Smooth muscle cell (in vitro differentiated cells): ENCODE data around the gene TP63. TPM values are rescaled to one million over a fixed set of nuclear protein-coding genes. Genes with fewer than 3 reads are reported as not detected.

ENCODE experiments used
- DNase-seq: peaks from one replicate; lab custom pipeline; 2025; ENCODE audit not compliant: unreplicated experiment; lab: John Stamatoyannopoulos, UW
- H2AFZ ChIP-seq: fragments of 200-600 bp; sonication (generic); 2 replicates; pipeline ENCODE4 v1.6.0; 2016; ENCODE audit warnings: antibody characterized with exemption, low read depth, mild to moderate bottlenecking
- H3F3A ChIP-seq: fragments of 200-600 bp; sonication (generic); 2 replicates; pipeline ENCODE4 v1.6.0; 2017; ENCODE audit warnings: antibody characterized with exemption, low read depth
- H3K27ac ChIP-seq: fragments of 200-600 bp; sonication (generic); 2 replicates; pipeline ENCODE4 v1.5.1; 2016; ENCODE audit warnings: low read depth, mild to moderate bottlenecking
- H3K27me3 ChIP-seq: fragments of 200-600 bp; sonication (generic); 2 replicates; pipeline ENCODE4 v1.6.1; 2016; ENCODE audit warnings: low read depth, mild to moderate bottlenecking
- H3K36me3 ChIP-seq: fragments of 200-600 bp; sonication (generic); 2 replicates; pipeline ENCODE4 v1.5.1; 2016; ENCODE audit warnings: low read depth
- H3K4me1 ChIP-seq: fragments of 200-600 bp; sonication (generic); 2 replicates; pipeline ENCODE4 v1.5.1; 2016; ENCODE audit warnings: low read depth
- H3K4me2 ChIP-seq: fragments of 200-600 bp; sonication (generic); 2 replicates; pipeline ENCODE4 v1.6.0; 2016; ENCODE audit warnings: mild to moderate bottlenecking
- H3K4me3 ChIP-seq: fragments of 200-600 bp; sonication (generic); 2 replicates; pipeline ENCODE4 v1.5.1; 2016; ENCODE audit warnings: mild to moderate bottlenecking
- H3K79me2 ChIP-seq: fragments of 200-600 bp; sonication (generic); 2 replicates; pipeline ENCODE4 v1.6.0; 2016; ENCODE audit warnings: low read depth, mild to moderate bottlenecking
- H3K9ac ChIP-seq: fragments of 200-600 bp; sonication (generic); 2 replicates; pipeline ENCODE4 v1.6.0; 2016; ENCODE audit warnings: low read depth
- H3K9me3 ChIP-seq: fragments of 200-600 bp; sonication (generic); replicated peaks from 2 replicates; pipeline ENCODE4 v1.5.1; 2016; ENCODE audit warnings: low read depth
- H4K20me1 ChIP-seq: fragments of 200-600 bp; sonication (generic); 2 replicates; pipeline ENCODE4 v1.6.0; 2016; ENCODE audit warnings: low read depth
- CTCF ChIP-seq: fragments of 200-600 bp; sonication (generic); IDR thresholded peaks from 2 replicates; pipeline ENCODE4 v1.5.1; 2017; ENCODE audit warnings: borderline replicate concordance, mild to moderate bottlenecking, antibody characterized with exemption; ENCODE audit not compliant: insufficient read depth, poor library complexity, severe bottlenecking
- WGBS: methylation state at CpG from one replicate; pipeline ENCODE4 v1.1.7; 2016; ENCODE audit warnings: low lambda C conversion rate; 5-methylcytosine and 5-hydroxymethylcytosine counted together
- polyA plus RNA-seq: library from polyadenylated mRNA; unstranded; fragments of >200 nt; fragmentation: Nextera tagmentation; extraction: Ambion mirVana; gene quantifications from 2 replicates; pipeline ENCODE4 v1.2.1, GENCODE V29; 2016
- total RNA-seq: library from RNA; depleted of rRNA; stranded (reverse); fragments of >200 nt; gene quantifications from 2 replicates; pipeline ENCODE4 v1.2.3, GENCODE V29; 2014

Gene TP63
- total and polyA plus RNA-seq, 2 experiments from 2014 or later, result 1.9 to 27.1 TPM

- WGBS, result 62% methylated on average over 2 of the region's 2 CpGs
- Histone ChIP-seq H3F3A (no peaks in the 10 kb centered on the region), H3K4me3 (no peak overlapping the region), H3K4me2 (no peak overlapping the region), H3K27me3 (no peaks in the 10 kb centered on the region), H3K9ac (no peak overlapping the region), H3K36me3 (no peaks in the 10 kb centered on the region), H4K20me1 (no peaks in the 10 kb centered on the region), H3K9me3 (no peaks in the 10 kb centered on the region), H3K4me1 (no peaks in the 10 kb centered on the region), H3K79me2 (no peaks in the 10 kb centered on the region), H3K27ac (no peak overlapping the region), H2AFZ (no peak overlapping the region)
- no peak for DNase-seq
- no peak for TF ChIP-seq CTCF
Observed at GRCh38 chr3:189754356-189754755, 123.2 kb downstream of the TP63 start.

- Histone ChIP-seq H3K9me3 (no peaks in the 10 kb centered on the region), H3K9ac (no peak overlapping the region), H4K20me1 (no peaks in the 10 kb centered on the region), H3K36me3 (no peaks in the 10 kb centered on the region), H3K4me3 (no peak overlapping the region), H3K27ac (no peak overlapping the region), H2AFZ (no peak overlapping the region), H3K4me2 (no peak overlapping the region), H3F3A (no peaks in the 10 kb centered on the region), H3K27me3 (no peaks in the 10 kb centered on the region), H3K79me2 (no peaks in the 10 kb centered on the region), H3K4me1 (no peaks in the 10 kb centered on the region)
- no peak for DNase-seq
- no peak for TF ChIP-seq CTCF
Observed at GRCh38 chr3:189756582-189757078, 125.4 kb downstream of the TP63 start.

GRCh38 chr3:189758186-189758585 is 127.0 kb downstream of the TP63 start:
- no peak for DNase-seq
- no peak overlapping the region for H2AFZ ChIP-seq
- no peaks in the 10 kb centered on the region for H3K36me3 ChIP-seq
- H3K4me1 ChIP-seq, result no peaks in the 10 kb centered on the region
- 97% methylated on average over 6 of the region's 6 CpGs for WGBS
- no peak overlapping the region for H3K9ac ChIP-seq
- no peaks in the 10 kb centered on the region for H4K20me1 ChIP-seq
- no peaks in the 10 kb centered on the region for H3K9me3 ChIP-seq
- H3K27me3 ChIP-seq, result no peaks in the 10 kb centered on the region
- H3K4me3 ChIP-seq, result no peak overlapping the region
- H3K27ac ChIP-seq, result no peak overlapping the region
- H3K4me2 ChIP-seq, result no peak overlapping the region
- TF ChIP-seq CTCF, result no peak
- no peaks in the 10 kb centered on the region for H3K79me2 ChIP-seq
- H3F3A ChIP-seq, result no peaks in the 10 kb centered on the region

- H3K4me2 ChIP-seq, result peak overlapping the region; percentile 1
- no peak for DNase-seq
- WGBS, result 34% methylated on average over 2 of the region's 2 CpGs
- no peak overlapping the region for H3K4me3 ChIP-seq
- no peaks in the 10 kb centered on the region for H3K36me3 ChIP-seq
- no peaks in the 10 kb centered on the region for H3K27me3 ChIP-seq
- H3K4me1 ChIP-seq, result peaks cover 11% of the 10 kb centered on the region
- no peaks in the 10 kb centered on the region for H4K20me1 ChIP-seq
- H3F3A ChIP-seq, result peaks cover under 1% of the 10 kb centered on the region
- no peak for TF ChIP-seq CTCF
- H3K9me3 ChIP-seq, result no peaks in the 10 kb centered on the region
- H3K79me2 ChIP-seq, result no peaks in the 10 kb centered on the region
- peak overlapping the region; percentile 12 for H2AFZ ChIP-seq
- no peak overlapping the region for H3K9ac ChIP-seq
- H3K27ac ChIP-seq, result peak overlapping the region; percentile 4
Observed at GRCh38 chr3:189766416-189766815, 135.2 kb downstream of the TP63 start.
